Fibroblast of skin of back (primary cell): ENCODE data around the gene PIP4K2A. TPM values are rescaled to one million over a fixed set of nuclear protein-coding genes. Genes with fewer than 3 reads are reported as not detected.
"Not testable (repeated sequence)": the region's sequence is repeated elsewhere in the genome, so short reads cannot be mapped to it uniquely, and the experiment has no call there.

Source experiments
- DNase-seq: peaks from one replicate; pipeline ENCODE4 v3.0.0-alpha.2; 2013
- polyA plus RNA-seq, 2 experiments: library from polyadenylated mRNA; unstranded; fragments of 120-200 nt; gene quantifications; one replicate each; pipeline ENCODE4 v1.2.1, GENCODE V29; 2013; ENCODE audit not compliant: insufficient read length in 2 of 2

PIP4K2A gene
- polyA plus RNA-seq (2013, experiment 1 of 2; ENCODE audit: insufficient read length), result 29.4 TPM
- polyA plus RNA-seq (2013, experiment 2 of 2; ENCODE audit: insufficient read length), result 27.0 TPM

- DNase-seq, result peak; percentile 82
These were observed at the start of gene PIP4K2A for GRCh38 chr10:22714479-22715289. Gene PIP4K2A (minus strand): TSS chr10:22714578. CDS start chr10:22714326, 252 bp downstream.

GRCh38 chr10:22761569-22762220 lies 47.3 kb upstream of the PIP4K2A start:
- DNase-seq, result peak; percentile 61

GRCh38 chr10:22760025-22760424 lies 45.6 kb upstream of the PIP4K2A start:
- DNase-seq, result no peak

- no peak for DNase-seq
These were observed 44.5 kb upstream of the PIP4K2A start for GRCh38 chr10:22758867-22759266.

- no peak for DNase-seq
These were observed 39.9 kb upstream of the PIP4K2A start for GRCh38 chr10:22754296-22754695.

GRCh38 chr10:22753786-22754185 lies 39.4 kb upstream of the PIP4K2A start:
- no peak for DNase-seq

- no peak for DNase-seq
These were observed 38.0 kb upstream of the PIP4K2A start for GRCh38 chr10:22752272-22752889.

GRCh38 chr10:22750131-22750530 lies 35.8 kb upstream of the PIP4K2A start:
- peak; percentile 18 for DNase-seq

GRCh38 chr10:22744858-22745257 lies 30.5 kb upstream of the PIP4K2A start:
- DNase-seq, result not testable (repeated sequence)

GRCh38 chr10:22742678-22743077 lies 28.3 kb upstream of the PIP4K2A start:
- no peak for DNase-seq

GRCh38 chr10:22741631-22742030 lies 27.3 kb upstream of the PIP4K2A start:
- DNase-seq, result peak; percentile 8

GRCh38 chr10:22740180-22740579 lies 25.8 kb upstream of the PIP4K2A start:
- DNase-seq, result no peak

- DNase-seq, result peak; percentile 69
These were observed 23.2 kb upstream of the PIP4K2A start for GRCh38 chr10:22737587-22737986.

GRCh38 chr10:22736134-22736533 lies 21.8 kb upstream of the PIP4K2A start:
- DNase-seq, result peak; percentile 37

GRCh38 chr10:22733992-22734391 lies 19.6 kb upstream of the PIP4K2A start:
- no peak for DNase-seq

- no peak for DNase-seq
These were observed 13.3 kb upstream of the PIP4K2A start for GRCh38 chr10:22727663-22728062.

GRCh38 chr10:22727112-22727511 lies 12.7 kb upstream of the PIP4K2A start:
- no peak for DNase-seq

GRCh38 chr10:22724773-22725172 lies 10.4 kb upstream of the PIP4K2A start:
- no peak for DNase-seq

GRCh38 chr10:22723783-22724182 lies 9.4 kb upstream of the PIP4K2A start:
- DNase-seq, result no peak

GRCh38 chr10:22723343-22723779 lies 9.0 kb upstream of the PIP4K2A start:
- DNase-seq, result no peak

GRCh38 chr10:22722626-22723169 lies 8.3 kb upstream of the PIP4K2A start:
- DNase-seq, result no peak

GRCh38 chr10:22720667-22721066 lies 6.3 kb upstream of the PIP4K2A start:
- no peak for DNase-seq
